ENCODE measurements around the gene DEFB131B.

DNA sequence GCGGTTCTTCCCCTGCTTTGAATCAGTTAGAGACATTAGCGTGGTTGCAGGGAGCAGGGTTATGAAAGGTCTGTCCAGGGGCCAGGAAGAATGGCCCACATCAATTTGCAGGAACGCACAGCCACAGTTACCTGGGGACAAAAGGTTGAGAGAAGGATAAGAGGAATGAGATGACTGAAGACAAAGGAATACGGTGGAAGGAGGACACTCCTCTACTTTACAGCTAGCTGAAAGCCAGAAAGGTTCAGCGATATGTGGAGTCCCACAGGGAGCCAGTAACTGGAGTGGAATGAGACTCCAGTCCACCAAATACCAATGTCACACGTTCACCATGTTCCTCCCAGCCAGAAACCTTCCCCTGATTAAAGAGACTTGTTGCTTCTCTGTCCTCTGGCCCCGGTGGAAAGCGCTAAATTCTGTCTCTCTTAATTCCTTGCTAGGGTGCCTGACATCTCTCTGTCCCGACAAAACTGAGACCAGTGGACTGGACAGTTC is 39.4 kb downstream of the DEFB131B start:
- TF ChIP-seq, protein P1, sequence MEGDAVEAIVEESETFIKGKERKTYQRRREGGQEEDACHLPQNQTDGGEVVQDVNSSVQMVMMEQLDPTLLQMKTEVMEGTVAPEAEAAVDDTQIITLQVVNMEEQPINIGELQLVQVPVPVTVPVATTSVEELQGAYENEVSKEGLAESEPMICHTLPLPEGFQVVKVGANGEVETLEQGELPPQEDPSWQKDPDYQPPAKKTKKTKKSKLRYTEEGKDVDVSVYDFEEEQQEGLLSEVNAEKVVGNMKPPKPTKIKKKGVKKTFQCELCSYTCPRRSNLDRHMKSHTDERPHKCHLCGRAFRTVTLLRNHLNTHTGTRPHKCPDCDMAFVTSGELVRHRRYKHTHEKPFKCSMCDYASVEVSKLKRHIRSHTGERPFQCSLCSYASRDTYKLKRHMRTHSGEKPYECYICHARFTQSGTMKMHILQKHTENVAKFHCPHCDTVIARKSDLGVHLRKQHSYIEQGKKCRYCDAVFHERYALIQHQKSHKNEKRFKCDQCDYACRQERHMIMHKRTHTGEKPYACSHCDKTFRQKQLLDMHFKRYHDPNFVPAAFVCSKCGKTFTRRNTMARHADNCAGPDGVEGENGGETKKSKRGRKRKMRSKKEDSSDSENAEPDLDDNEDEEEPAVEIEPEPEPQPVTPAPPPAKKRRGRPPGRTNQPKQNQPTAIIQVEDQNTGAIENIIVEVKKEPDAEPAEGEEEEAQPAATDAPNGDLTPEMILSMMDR (IDR thresholded peaks at IDR 0.05; ENCODE audit: low read length): no peak
- TF ChIP-seq EZH2 (optimal IDR thresholded peaks at IDR 0.05; ENCODE audit: low read depth, low read length): no peak

All from MM.1S (cell line).